CD4-positive, alpha-beta memory T cell (primary cell): ENCODE results near the gene MICAL2. TPM values are rescaled to one million over a fixed set of nuclear protein-coding genes. Genes with fewer than 3 reads are reported as not detected.

Source experiments
- CTCF ChIA-PET: fragments of 350-600 bp; sonication (Branson Sonifier 250); formaldehyde crosslinking; loops from one replicate; lab custom pipeline; 2021; ENCODE audit warnings: inconsistent platforms; ENCODE audit not compliant: partially characterized antibody; lab: Charles Lee
- POLR2A ChIA-PET: fragments of 350-600 bp; sonication (Branson Sonifier 250); formaldehyde crosslinking; loops from one replicate; lab custom pipeline; 2021; ENCODE audit not compliant: partially characterized antibody; lab: Charles Lee
- DNase-seq, 5 donors: peaks; one replicate each; pipeline versions ENCODE4 v3.0.0 to v3.0.0-alpha.2; 2020 to 2022; ENCODE audit warnings: mixed read lengths in 1 of 5
- H3K27ac ChIP-seq: one replicate; pipeline ENCODE4 v1.7.0; 2013; ENCODE audit warnings: low read depth, low read length
- H3K27me3 ChIP-seq: 2 replicates; pipeline ENCODE4 v1.7.0; 2013; ENCODE audit warnings: mild to moderate bottlenecking, low read length, moderate library complexity; ENCODE audit not compliant: insufficient read depth
- H3K36me3 ChIP-seq: 2 replicates; pipeline ENCODE4 v1.7.0; 2013; ENCODE audit warnings: mild to moderate bottlenecking, low read length, moderate library complexity; ENCODE audit not compliant: insufficient read depth
- H3K4me1 ChIP-seq: 2 replicates; pipeline ENCODE4 v1.7.0; 2013; ENCODE audit warnings: mild to moderate bottlenecking, low read length, moderate library complexity; ENCODE audit not compliant: insufficient read depth
- H3K4me3 ChIP-seq, 2 donors: one replicate each; pipeline ENCODE4 v1.7.0; 2013; ENCODE audit warnings: low read length in 2 of 2, mild to moderate bottlenecking in 1 of 2
- H3K9me3 ChIP-seq, 2 donors: one replicate each; pipeline ENCODE4 v1.7.0; 2013; ENCODE audit warnings: low read length in 2 of 2, control low read depth in 1 of 2; ENCODE audit not compliant: control insufficient read depth in 1 of 2
- H3K27ac Mint-ChIP-seq, 7 donors: one replicate each; pipeline ENCODE4 v1.8.0; 2020 to 2021; ENCODE audit warnings: mixed read lengths in 7 of 7, mild to moderate bottlenecking in 6 of 7, inconsistent platforms in 3 of 7, moderate library complexity in 3 of 7
- H3K27me3 Mint-ChIP-seq, 2 donors: one replicate each; pipeline ENCODE4 v1.8.0; 2020 to 2021; ENCODE audit warnings: mixed read lengths in 2 of 2
- H3K36me3 Mint-ChIP-seq, 2 donors: one replicate each; pipeline ENCODE4 v1.8.0; 2020 to 2021; ENCODE audit warnings: mixed read lengths in 2 of 2, inconsistent platforms in 1 of 2, mild to moderate bottlenecking in 1 of 2
- H3K4me1 Mint-ChIP-seq, 4 donors: one replicate each; pipeline ENCODE4 v1.8.0; 2020 to 2021; ENCODE audit warnings: mixed read lengths in 4 of 4, mild to moderate bottlenecking in 1 of 4
- H3K4me3 Mint-ChIP-seq, 8 donors: one replicate each; pipeline ENCODE4 v1.8.0; 2020 to 2021; ENCODE audit warnings: mixed read lengths in 8 of 8, mild to moderate bottlenecking in 7 of 8, moderate library complexity in 6 of 8, inconsistent platforms in 3 of 8
- H3K9me3 Mint-ChIP-seq, 8 donors: one replicate each; pipeline ENCODE4 v1.8.0; 2020 to 2021; ENCODE audit warnings: mixed read lengths in 8 of 8, mild to moderate bottlenecking in 5 of 8, inconsistent platforms in 3 of 8, moderate library complexity in 1 of 8
- intact Hi-C: fragments of 100-400 bp; cut with micrococcal nuclease; formaldehyde crosslinking; loops from one replicate; pipeline ENCODE4 v1.15.1; 2023
- polyA plus RNA-seq, 2 donors: library from polyadenylated mRNA; unstranded; fragments of 300-500 nt; fragmentation: Illumina TruSeq; gene quantifications; one replicate each; pipeline ENCODE4 v1.2.3, GENCODE V29; 2021
- total RNA-seq, 2 experiments: library from RNA; stranded (reverse); gene quantifications; one replicate each; pipeline ENCODE4 v1.2.3, GENCODE V29; 2021

The MICAL2 gene
- total and polyA plus RNA-seq, 4 experiments from 2014 or later, result 10.9 to 38.8 (median 28.2) TPM

DNA sequence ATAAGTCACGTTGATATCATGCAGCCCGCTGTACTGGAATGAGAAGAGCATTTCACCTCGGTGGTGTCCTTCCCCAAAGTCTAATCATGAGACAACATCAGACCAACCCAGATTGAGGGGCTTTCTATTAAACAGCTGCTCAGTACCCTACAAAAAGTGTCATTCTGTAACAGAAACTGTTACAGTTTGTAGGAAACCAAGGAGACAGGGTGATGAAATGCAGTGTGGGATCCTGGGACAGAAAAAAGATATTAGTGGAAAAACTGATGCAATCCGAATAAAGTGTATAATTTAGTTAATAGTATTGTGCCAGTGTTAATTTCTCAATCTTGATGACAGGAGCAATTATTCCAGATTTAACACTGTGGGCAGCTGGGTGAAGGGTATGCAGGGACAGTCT is 128.0 kb downstream of the MICAL2 start:
- CTCF ChIA-PET, result interaction anchor here (1.1 to 8.5 kb wide), 8 partner anchors 13 to 193 kb away, joined by 3 to 149 read pairs (median 57); no protein-coding TSS in a partner anchor
- POLR2A ChIA-PET, result interaction anchor here (1.6 kb wide), 1 partner anchor 117 kb away, joined by 3 read pairs; no protein-coding TSS in a partner anchor
- peaks cover 8% of the 10 kb centered on the region for H3K36me3 ChIP-seq
- H3K9me3 ChIP-seq, result no peaks in the 10 kb centered on the region
- no peak overlapping the region for H3K27ac ChIP-seq
- no peak for DNase-seq
- H3K27me3 ChIP-seq, result no peaks in the 10 kb centered on the region
- H3K27me3 Mint-ChIP-seq, result no peaks in the 10 kb centered on the region
- peaks cover 33% of the 10 kb centered on the region for H3K4me1 ChIP-seq
- no peak overlapping the region for H3K4me3 ChIP-seq
- no peak overlapping the region for H3K4me3 Mint-ChIP-seq
- H3K27ac Mint-ChIP-seq, result peak overlapping the region in 1 of 7 donors; percentile 9
- peaks cover 17 to 40% (median 25%) of the 10 kb centered on the region in 4 donors for H3K4me1 Mint-ChIP-seq
- peaks cover 14 to 34% of the 10 kb centered on the region in 2 donors for H3K36me3 Mint-ChIP-seq
- intact Hi-C loops, result no loop called here
- H3K9me3 Mint-ChIP-seq, result peaks cover 0 to 1% (median 0%) of the 10 kb centered on the region in 8 donors

DNA sequence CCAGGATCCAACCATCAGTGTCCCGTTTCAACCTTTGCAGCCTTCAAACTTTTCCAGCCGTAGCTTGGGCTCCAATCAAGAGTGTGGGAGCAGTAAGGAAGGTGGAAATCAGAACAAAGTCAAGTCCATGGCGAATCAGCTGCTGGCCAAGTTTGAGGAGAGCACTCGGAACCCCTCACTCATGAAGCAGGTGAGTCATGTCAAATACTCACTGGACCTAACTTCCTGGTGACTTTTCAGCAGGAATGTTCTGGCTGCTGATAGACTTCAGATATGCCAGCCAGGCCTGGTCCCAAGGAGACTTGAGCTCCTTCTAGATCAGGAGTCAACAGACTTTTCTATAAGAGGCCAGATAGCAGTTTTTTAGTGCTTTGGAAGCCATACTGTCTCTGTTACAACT is 129.0 kb downstream of the MICAL2 start:
- Mint-ChIP-seq H3K27ac (no peak overlapping the region), H3K36me3 (peaks cover 16 to 43% of the 10 kb centered on the region in 2 donors), H3K4me1 (peaks cover 17 to 39% (median 24%) of the 10 kb centered on the region in 4 donors), H3K27me3 (no peaks in the 10 kb centered on the region), H3K4me3 (no peak overlapping the region), H3K9me3 (peaks cover 0 to 1% (median 0%) of the 10 kb centered on the region in 8 donors)
- Histone ChIP-seq H3K4me3 (no peak overlapping the region), H3K27me3 (no peaks in the 10 kb centered on the region), H3K36me3 (peaks cover 8% of the 10 kb centered on the region), H3K27ac (no peak overlapping the region), H3K9me3 (no peaks in the 10 kb centered on the region), H3K4me1 (peaks cover 33% of the 10 kb centered on the region)
- ChIA-PET POLR2A (interaction anchor here (0.6 kb wide), 1 partner anchor 14 kb away, joined by 3 read pairs; no protein-coding TSS in a partner anchor), CTCF (interaction anchor here (1.2 to 8.5 kb wide), 6 partner anchors 42 to 194 kb away, joined by 3 to 149 read pairs (median 42); no protein-coding TSS in a partner anchor)
- intact Hi-C loops, result no loop called here
- no peak for DNase-seq

DNA sequence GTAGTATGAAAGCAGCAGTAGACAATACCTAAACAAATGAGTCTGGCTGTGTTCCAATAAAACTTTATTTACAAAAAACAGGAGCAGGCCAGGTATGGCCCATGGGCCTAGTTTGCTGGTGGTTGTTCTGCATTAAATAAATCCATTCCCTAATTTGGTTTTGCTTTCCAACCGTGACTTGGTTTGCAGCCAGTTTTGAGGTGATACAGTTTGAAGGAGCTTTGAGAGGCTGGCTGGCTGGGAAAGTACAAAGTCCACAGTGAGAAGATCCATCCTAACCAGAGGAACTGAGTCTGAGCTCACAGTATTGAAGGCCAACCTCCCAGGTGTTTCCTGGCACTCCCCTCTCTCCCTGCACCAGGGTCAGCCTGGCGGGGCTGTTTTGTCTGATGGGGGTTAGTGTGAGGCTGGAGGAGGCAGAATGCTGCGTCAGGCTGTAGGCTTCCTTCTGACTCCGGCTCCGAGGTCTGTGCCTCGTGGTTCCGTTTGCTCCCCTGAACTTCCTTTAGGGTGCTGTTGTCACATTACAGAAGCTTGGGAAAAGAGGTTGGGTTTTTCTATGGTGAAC is 129.5 kb downstream of the MICAL2 start:
- no peak for DNase-seq
- Histone ChIP-seq H3K27ac (no peak overlapping the region), H3K4me3 (no peak overlapping the region), H3K9me3 (no peaks in the 10 kb centered on the region), H3K27me3 (no peaks in the 10 kb centered on the region), H3K4me1 (peaks cover 31% of the 10 kb centered on the region), H3K36me3 (peaks cover 8% of the 10 kb centered on the region)
- CTCF ChIA-PET, result interaction anchor here (1.2 to 8.5 kb wide), 6 partner anchors 41 to 194 kb away, joined by 3 to 149 read pairs (median 42); no protein-coding TSS in a partner anchor
- H3K4me3 Mint-ChIP-seq, result no peak overlapping the region
- no peak overlapping the region for H3K27ac Mint-ChIP-seq
- H3K9me3 Mint-ChIP-seq, result peaks cover 0 to 1% (median 0%) of the 10 kb centered on the region in 8 donors
- intact Hi-C loops, result no loop called here
- H3K36me3 Mint-ChIP-seq, result peaks cover 20 to 43% of the 10 kb centered on the region in 2 donors
- H3K27me3 Mint-ChIP-seq, result no peaks in the 10 kb centered on the region
- peaks cover 15 to 34% (median 21%) of the 10 kb centered on the region in 4 donors for H3K4me1 Mint-ChIP-seq
- POLR2A ChIA-PET, result interaction anchor here (0.6 kb wide), 1 partner anchor 15 kb away, joined by 3 read pairs; no protein-coding TSS in a partner anchor

DNA sequence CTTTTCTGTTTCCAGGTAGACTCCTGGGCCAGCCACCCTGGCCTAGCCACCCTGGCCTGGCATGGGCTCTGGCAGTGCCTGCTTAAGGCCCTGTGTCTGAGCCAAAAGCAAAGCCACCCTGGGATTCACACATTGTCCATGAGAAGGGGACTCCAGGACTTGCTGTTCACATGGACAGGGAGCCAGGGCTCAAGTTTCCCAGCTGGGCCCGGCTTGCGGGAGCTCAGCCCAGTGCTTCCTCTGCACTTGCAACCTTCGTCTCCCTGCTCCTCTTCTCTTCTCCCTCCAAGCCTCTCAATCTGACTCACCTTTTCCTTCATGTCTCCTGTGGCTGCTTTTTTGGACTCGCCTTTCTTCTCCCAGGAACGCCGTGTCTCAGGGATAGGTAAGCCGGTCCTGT is 130.3 kb downstream of the MICAL2 start:
- Mint-ChIP-seq H3K4me3 (no peak overlapping the region), H3K27me3 (no peaks in the 10 kb centered on the region), H3K4me1 (peaks cover 12 to 26% (median 16%) of the 10 kb centered on the region in 4 donors), H3K27ac (no peak overlapping the region), H3K9me3 (peaks cover 0 to 1% (median 0%) of the 10 kb centered on the region in 8 donors), H3K36me3 (peaks cover 20 to 47% of the 10 kb centered on the region in 2 donors)
- Histone ChIP-seq H3K4me1 (peaks cover 23% of the 10 kb centered on the region), H3K9me3 (no peaks in the 10 kb centered on the region), H3K4me3 (no peak overlapping the region), H3K27ac (no peak overlapping the region), H3K27me3 (no peaks in the 10 kb centered on the region), H3K36me3 (peaks cover 8% of the 10 kb centered on the region)
- POLR2A ChIA-PET, result no interaction called here
- CTCF ChIA-PET, result interaction anchor here (0.7 to 8.5 kb wide), 6 partner anchors 41 to 195 kb away, joined by 3 to 149 read pairs (median 3); no protein-coding TSS in a partner anchor
- intact Hi-C loops, result no loop called here
- no peak for DNase-seq

DNA sequence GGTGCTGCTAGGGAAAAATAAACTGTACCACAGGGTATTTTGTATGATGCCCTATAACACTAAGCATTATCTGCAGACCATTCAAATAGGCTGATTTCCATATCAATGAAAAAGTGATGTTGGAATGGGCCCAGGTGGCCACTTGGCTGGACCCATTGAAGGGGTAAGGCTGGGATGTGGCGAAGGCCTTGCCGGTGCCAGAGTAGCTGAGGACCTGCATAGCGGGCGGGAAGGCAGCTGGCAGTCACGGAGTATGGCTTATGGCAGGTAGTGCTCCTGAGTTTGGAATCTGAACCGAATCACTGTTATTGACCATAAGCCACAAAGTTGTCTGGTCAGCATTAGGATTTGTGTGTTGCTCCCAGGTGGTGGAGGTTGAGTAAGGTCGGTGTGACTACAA is 131.0 kb downstream of the MICAL2 start:
- POLR2A ChIA-PET, result interaction anchor here (0.7 kb wide), 1 partner anchor 45 kb away, joined by 3 read pairs; no protein-coding TSS in a partner anchor

DNA sequence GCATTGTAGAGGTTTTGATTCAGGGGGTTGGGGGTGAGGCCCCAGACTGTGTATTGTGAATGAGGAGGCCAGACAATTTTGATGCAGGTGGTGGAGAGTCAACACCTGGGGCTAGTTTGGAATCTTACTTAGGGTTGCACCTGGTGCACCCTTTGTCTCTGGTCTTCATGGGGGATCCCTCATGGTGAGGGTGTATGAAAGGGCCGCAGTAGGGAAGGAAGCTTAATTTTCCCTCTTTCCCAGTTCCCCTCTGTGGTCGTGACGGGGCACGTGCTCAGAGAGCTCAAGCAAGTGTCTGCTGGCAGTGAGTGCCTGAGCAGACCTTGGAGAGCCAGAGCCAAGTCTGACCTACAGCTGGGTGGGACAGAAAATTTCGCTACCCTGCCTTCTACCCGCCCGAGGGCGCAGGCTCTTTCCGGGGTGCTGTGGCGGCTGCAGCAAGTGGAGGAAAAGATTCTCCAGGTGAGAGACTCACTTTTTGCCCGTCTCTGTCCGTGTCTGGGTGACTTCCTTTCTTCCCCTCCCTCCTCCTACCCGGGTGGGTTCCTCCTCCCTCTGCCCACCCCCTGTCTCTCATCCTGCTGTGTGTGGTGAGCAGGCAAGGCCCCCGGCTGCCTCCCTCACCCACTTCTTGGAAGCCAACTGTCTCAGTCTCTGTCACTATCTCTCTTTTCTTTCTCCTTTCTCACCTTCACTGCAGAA is 131.7 kb downstream of the MICAL2 start:
- intact Hi-C loops, result no loop called here
- Histone ChIP-seq H3K4me1 (peaks cover 10% of the 10 kb centered on the region), H3K4me3 (no peak overlapping the region), H3K9me3 (no peaks in the 10 kb centered on the region), H3K27ac (no peak overlapping the region), H3K27me3 (no peaks in the 10 kb centered on the region), H3K36me3 (peaks cover 8% of the 10 kb centered on the region)
- Mint-ChIP-seq H3K27me3 (no peaks in the 10 kb centered on the region), H3K9me3 (peaks cover 0 to 1% (median 0%) of the 10 kb centered on the region in 8 donors), H3K4me3 (peak overlapping the region in 1 of 8 donors; percentile 59), H3K27ac (peak overlapping the region in 5 of 7 donors; percentile 1 to 74 (median 58)), H3K4me1 (peaks cover 0 to 15% (median 5%) of the 10 kb centered on the region in 4 donors), H3K36me3 (peaks cover 20 to 43% of the 10 kb centered on the region in 2 donors)
- POLR2A ChIA-PET, result interaction anchor here (0.7 kb wide), 1 partner anchor 46 kb away, joined by 3 read pairs; no protein-coding TSS in a partner anchor
- DNase-seq, result peak in 1 of 5 donors; percentile 10
- CTCF ChIA-PET, result interaction anchor here (0.5 to 1.3 kb wide), 4 partner anchors 39 to 1455 kb away, joined by 3 to 5 read pairs (median 3); no protein-coding TSS in a partner anchor

More for the DNA sequence above, 131.0 kb downstream of the MICAL2 start:
- H3K27me3 Mint-ChIP-seq, result no peaks in the 10 kb centered on the region
- DNase-seq, result no peak
- H3K9me3 ChIP-seq, result no peaks in the 10 kb centered on the region
- H3K4me3 Mint-ChIP-seq, result peak overlapping the region in 1 of 8 donors; percentile 28
- peaks cover 8% of the 10 kb centered on the region for H3K36me3 ChIP-seq
- no peak overlapping the region for H3K27ac ChIP-seq
- H3K27ac Mint-ChIP-seq, result peak overlapping the region in 2 of 7 donors; percentile 1 to 6
- CTCF ChIA-PET, result interaction anchor here (0.5 to 1.3 kb wide), 3 partner anchors 196 to 1455 kb away, joined by 3 read pairs; no protein-coding TSS in a partner anchor
- peaks cover 20 to 46% of the 10 kb centered on the region in 2 donors for H3K36me3 Mint-ChIP-seq
- no peak overlapping the region for H3K4me3 ChIP-seq
- peaks cover 4 to 19% (median 9%) of the 10 kb centered on the region in 4 donors for H3K4me1 Mint-ChIP-seq
- intact Hi-C loops, result no loop called here
- peaks cover 0 to 1% (median 0%) of the 10 kb centered on the region in 8 donors for H3K9me3 Mint-ChIP-seq
- H3K4me1 ChIP-seq, result peaks cover 16% of the 10 kb centered on the region
- H3K27me3 ChIP-seq, result no peaks in the 10 kb centered on the region
